Keratinocyte (primary cell): ENCODE measurements around the gene SYK. TPM values are rescaled to one million over a fixed set of nuclear protein-coding genes. Genes with fewer than 3 reads are reported as not detected.
A peak's percentile ranks its signal among the peaks of the same experiment; 100 is the strongest.

Experiments used
- DNase-seq: peaks from one replicate; pipeline ENCODE4 v3.0.0-alpha.2; 2011; ENCODE audit warnings: low read depth, missing footprints, low spot score
- FAIRE-seq: peaks from 2 replicates; lab custom pipeline; 2011; peaks lifted over from hg19 to GRCh38; lab: Jason Lieb, UNC
- H2AFZ ChIP-seq: 2 replicates; pipeline ENCODE4 v1.6.0; 2012; ENCODE audit warnings: low read length, control low read depth, inconsistent platforms; ENCODE audit not compliant: control insufficient read depth
- H3K27ac ChIP-seq: 2 replicates; pipeline ENCODE4 v1.5.1; 2011; ENCODE audit warnings: low read length; ENCODE audit not compliant: control insufficient read depth, insufficient read depth
- H3K27me3 ChIP-seq: 3 replicates; pipeline ENCODE4 v1.6.0; 2011; ENCODE audit warnings: low read length; ENCODE audit not compliant: control insufficient read depth, insufficient read depth; ENCODE audit errors: extremely low read depth
- H3K36me3 ChIP-seq, 2 experiments: 2 replicates in 1 of 2; 3 replicates in 1 of 2; pipeline ENCODE4 v1.5.1; 2011; ENCODE audit warnings: low read length in 2 of 2, mild to moderate bottlenecking in 1 of 2; ENCODE audit not compliant: control insufficient read depth in 2 of 2, insufficient read depth in 2 of 2; ENCODE audit errors: extremely low read depth in 1 of 2
- H3K4me1 ChIP-seq: 3 replicates; pipeline ENCODE4 v1.5.1; 2011; ENCODE audit warnings: low read length; ENCODE audit not compliant: control insufficient read depth, insufficient read depth; ENCODE audit errors: extremely low read depth
- H3K4me2 ChIP-seq: 3 replicates; pipeline ENCODE4 v1.6.0; 2011; ENCODE audit warnings: low read depth, low read length; ENCODE audit not compliant: control insufficient read depth, insufficient read depth; ENCODE audit errors: extremely low read depth
- H3K4me3 ChIP-seq, 3 experiments: fragments of 200-600 bp in 1 of 3; sonication (generic) in 1 of 3; 2 replicates in 2 of 3; 3 replicates in 1 of 3; pipeline ENCODE4 v1.5.1; 2011 to 2016; ENCODE audit warnings: low read length in 3 of 3, mild to moderate bottlenecking in 3 of 3, control low read depth in 2 of 3, inconsistent platforms in 1 of 3, low read depth in 1 of 3, mixed read lengths in 1 of 3, mixed run types in 1 of 3, moderate library complexity in 1 of 3; ENCODE audit not compliant: control insufficient read depth in 2 of 3, insufficient read depth in 2 of 3; ENCODE audit errors: extremely low read depth in 1 of 3
- H3K79me2 ChIP-seq: 2 replicates; pipeline ENCODE4 v1.6.0; 2012; ENCODE audit warnings: low read length; ENCODE audit not compliant: control insufficient read depth, insufficient read depth
- H3K9ac ChIP-seq: 3 replicates; pipeline ENCODE4 v1.6.0; 2011; ENCODE audit warnings: low read length; ENCODE audit not compliant: control insufficient read depth, insufficient read depth; ENCODE audit errors: extremely low read depth
- H3K9me1 ChIP-seq: 3 replicates; pipeline ENCODE4 v1.6.0; 2011; ENCODE audit warnings: low read length; ENCODE audit not compliant: control insufficient read depth, insufficient read depth; ENCODE audit errors: extremely low read depth
- H3K9me3 ChIP-seq: 2 replicates; pipeline ENCODE4 v1.5.1; 2012; ENCODE audit warnings: low read depth, low read length; ENCODE audit not compliant: control insufficient read depth
- H4K20me1 ChIP-seq: 3 replicates; pipeline ENCODE4 v1.6.0; 2011; ENCODE audit warnings: low read length; ENCODE audit not compliant: control insufficient read depth, insufficient read depth; ENCODE audit errors: extremely low read depth
- CTCF ChIP-seq, 3 experiments: IDR thresholded peaks in 1 of 3; conservative IDR thresholded peaks in 1 of 3; optimal IDR thresholded peaks in 1 of 3; 2 replicates in 2 of 3; 3 replicates in 1 of 3; pipeline versions ENCODE3 to v1.5.1; 2011; ENCODE audit warnings: low read length in 3 of 3, mild to moderate bottlenecking in 3 of 3, moderate library complexity in 2 of 3, control low read depth in 1 of 3, inconsistent platforms in 1 of 3; ENCODE audit not compliant: insufficient read depth in 2 of 3; ENCODE audit errors: extremely low read depth in 1 of 3
- EZH2 ChIP-seq: IDR thresholded peaks from one replicate; pipeline ENCODE4 v1.6.1; 2012; ENCODE audit warnings: inconsistent platforms, mild to moderate bottlenecking, low read length, moderate library complexity
- dilution Hi-C: fragments of 300-500 bp; cut with MboI; formaldehyde crosslinking; loops from one replicate; pipeline ENCODE4 v1.7.0; 2020; ENCODE audit warnings: low sequenced_read_pairs; ENCODE audit not compliant: extremely low pct_ligation_motif_present
- polyA plus RNA-seq, 5 experiments: library from polyadenylated mRNA; depleted of rRNA in 3 of 5; stranded (reverse) in 3 of 5; stranded (forward) in 1 of 5; unstranded in 1 of 5; fragments of >200 nt; gene quantifications; 1 replicate in 1 of 5; 2 replicates in 3 of 5; 3 replicates in 1 of 5; pipeline versions ENCODE4 v1.2.1 to v1.2.3, GENCODE V29; 2011 to 2012; ENCODE audit warnings: missing spikeins in 2 of 5, low read depth in 1 of 5, low replicate concordance in 1 of 5

SYK gene
- polyA plus RNA-seq, 1 donor (not counting 4 experiments of a cell fraction or from before 2014, with no cell fraction given): 2.0 TPM

- H3K36me3 ChIP-seq: no peaks in the 10 kb centered on the region
- peaks cover 3% of the 10 kb centered on the region for H3K9me3 ChIP-seq
- FAIRE-seq (no peak), DNase-seq (no peak)
- peak overlapping the region; percentile 60 for H3K4me2 ChIP-seq
- no peak overlapping the region for H2AFZ ChIP-seq
- dilution Hi-C loops: no loop called here
- no peak overlapping the region for H3K4me3 ChIP-seq
- peak overlapping the region; percentile 59 for H3K9ac ChIP-seq
- no peaks in the 10 kb centered on the region for H3K79me2 ChIP-seq
- no peaks in the 10 kb centered on the region for H3K27me3 ChIP-seq
- H3K4me1 ChIP-seq: peaks cover 17% of the 10 kb centered on the region
- H3K27ac ChIP-seq: peak overlapping the region; percentile 81
- no peak for TF ChIP-seq EZH2
- TF ChIP-seq CTCF (optimal IDR thresholded peaks at IDR 0.05 in 1 of 3, IDR thresholded peaks at IDR 0.05 in 1 of 3, conservative IDR thresholded peaks at IDR 0.05 in 1 of 3; ENCODE audit: extremely low read depth in 1 of 3, insufficient read depth in 2 of 3, low read length in 3 of 3): no peak
- H3K9me1 ChIP-seq: no peaks in the 10 kb centered on the region
- no peaks in the 10 kb centered on the region for H4K20me1 ChIP-seq
These were observed 141.7 kb downstream of the SYK start for GRCh38 chr9:90943341-90943740.

- Histone ChIP-seq H3K4me3 (no peak overlapping the region), H3K4me2 (no peak overlapping the region), H2AFZ (no peak overlapping the region), H3K9me1 (no peaks in the 10 kb centered on the region), H3K4me1 (peaks cover 17% of the 10 kb centered on the region), H3K27ac (no peak overlapping the region), H3K9me3 (peaks cover 2% of the 10 kb centered on the region), H3K79me2 (no peaks in the 10 kb centered on the region), H4K20me1 (no peaks in the 10 kb centered on the region), H3K27me3 (no peaks in the 10 kb centered on the region), H3K36me3 (no peaks in the 10 kb centered on the region), H3K9ac (no peak overlapping the region)
- DNase-seq (no peak), FAIRE-seq (no peak)
- dilution Hi-C loops: no loop called here
- TF ChIP-seq EZH2 (no peak), CTCF (optimal IDR thresholded peaks at IDR 0.05 in 1 of 3, IDR thresholded peaks at IDR 0.05 in 1 of 3, conservative IDR thresholded peaks at IDR 0.05 in 1 of 3; ENCODE audit: extremely low read depth in 1 of 3, insufficient read depth in 2 of 3, low read length in 3 of 3) (no peak)
These were observed 143.7 kb downstream of the SYK start for GRCh38 chr9:90945336-90945735.
